Liver (tissue), 3 donors: ENCODE measurements around the gene FGG.

ENCODE experiments used
- GABPA ChIP-seq, 2 donors: IDR thresholded peaks in 1 of 2; conservative IDR thresholded peaks in 1 of 2; 2 replicates each; pipeline ENCODE4 v1.6.1; 2016; ENCODE audit warnings: antibody characterized with exemption in 2 of 2, mild to moderate bottlenecking in 1 of 2, moderate library complexity in 1 of 2
- RAD21 ChIP-seq, 2 donors: IDR thresholded peaks; 2 replicates each; pipeline ENCODE4 v1.6.1; 2016; ENCODE audit warnings: antibody characterized with exemption in 2 of 2, mild to moderate bottlenecking in 2 of 2
- TAF1 ChIP-seq: conservative IDR thresholded peaks from 2 replicates; pipeline ENCODE4 v1.6.1; 2016; ENCODE audit warnings: antibody characterized with exemption, mild to moderate bottlenecking
- YY1 ChIP-seq: IDR thresholded peaks from 2 replicates; pipeline ENCODE4 v1.6.1; 2016; ENCODE audit warnings: antibody characterized with exemption, mild to moderate bottlenecking
- TF ChIP-seq, protein P1 (sequence below): fragments of 150-350 bp; IDR thresholded peaks from 2 replicates; pipeline ENCODE4 v1.5.1; 2017; ENCODE audit warnings: improper control_type of control experiment, low read depth, low read length; ENCODE audit not compliant: missing input control
- TF ChIP-seq, protein P2 (sequence below): IDR thresholded peaks from 2 replicates; pipeline ENCODE4 v1.6.1; 2016; ENCODE audit warnings: antibody characterized with exemption
- TF ChIP-seq, protein P3 (sequence below): IDR thresholded peaks from 2 replicates; pipeline ENCODE4 v1.6.1; 2016; ENCODE audit warnings: antibody characterized with exemption, mild to moderate bottlenecking
- TF ChIP-seq, protein P4 (sequence below): IDR thresholded peaks from 2 replicates; pipeline ENCODE4 v1.6.1; 2016; ENCODE audit warnings: antibody characterized with exemption
- donor health status: healthy.
- donor health status: healthy.

DNA sequence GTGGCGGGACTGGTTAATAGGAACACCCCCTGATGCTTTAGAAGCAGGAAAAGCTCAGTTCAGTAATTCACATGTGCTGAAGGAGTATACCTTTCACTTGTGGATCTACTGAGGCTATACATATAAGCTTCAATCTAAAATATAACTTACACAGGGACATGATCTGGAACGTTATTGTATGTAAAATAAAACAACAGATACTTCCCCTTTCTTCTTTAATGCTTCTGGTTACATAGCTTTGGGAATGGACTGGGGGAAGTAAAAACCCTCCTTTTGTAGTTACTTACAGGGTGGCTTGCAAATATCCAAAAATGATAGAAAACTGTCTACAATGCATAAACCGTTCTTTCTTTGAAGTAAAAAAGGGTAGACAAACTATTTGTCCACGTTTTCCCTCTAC lies 1.9 kb downstream of the FGG start:
- TF ChIP-seq, protein P1, sequence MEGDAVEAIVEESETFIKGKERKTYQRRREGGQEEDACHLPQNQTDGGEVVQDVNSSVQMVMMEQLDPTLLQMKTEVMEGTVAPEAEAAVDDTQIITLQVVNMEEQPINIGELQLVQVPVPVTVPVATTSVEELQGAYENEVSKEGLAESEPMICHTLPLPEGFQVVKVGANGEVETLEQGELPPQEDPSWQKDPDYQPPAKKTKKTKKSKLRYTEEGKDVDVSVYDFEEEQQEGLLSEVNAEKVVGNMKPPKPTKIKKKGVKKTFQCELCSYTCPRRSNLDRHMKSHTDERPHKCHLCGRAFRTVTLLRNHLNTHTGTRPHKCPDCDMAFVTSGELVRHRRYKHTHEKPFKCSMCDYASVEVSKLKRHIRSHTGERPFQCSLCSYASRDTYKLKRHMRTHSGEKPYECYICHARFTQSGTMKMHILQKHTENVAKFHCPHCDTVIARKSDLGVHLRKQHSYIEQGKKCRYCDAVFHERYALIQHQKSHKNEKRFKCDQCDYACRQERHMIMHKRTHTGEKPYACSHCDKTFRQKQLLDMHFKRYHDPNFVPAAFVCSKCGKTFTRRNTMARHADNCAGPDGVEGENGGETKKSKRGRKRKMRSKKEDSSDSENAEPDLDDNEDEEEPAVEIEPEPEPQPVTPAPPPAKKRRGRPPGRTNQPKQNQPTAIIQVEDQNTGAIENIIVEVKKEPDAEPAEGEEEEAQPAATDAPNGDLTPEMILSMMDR: no peak
- TF ChIP-seq TAF1 (no peak), YY1 (no peak), RAD21 (IDR thresholded peaks at IDR 0.05) (no peak), GABPA (IDR thresholded peaks at IDR 0.05 in 1 of 2, conservative IDR thresholded peaks at IDR 0.05 in 1 of 2) (no peak)
- TF ChIP-seq, protein P2, sequence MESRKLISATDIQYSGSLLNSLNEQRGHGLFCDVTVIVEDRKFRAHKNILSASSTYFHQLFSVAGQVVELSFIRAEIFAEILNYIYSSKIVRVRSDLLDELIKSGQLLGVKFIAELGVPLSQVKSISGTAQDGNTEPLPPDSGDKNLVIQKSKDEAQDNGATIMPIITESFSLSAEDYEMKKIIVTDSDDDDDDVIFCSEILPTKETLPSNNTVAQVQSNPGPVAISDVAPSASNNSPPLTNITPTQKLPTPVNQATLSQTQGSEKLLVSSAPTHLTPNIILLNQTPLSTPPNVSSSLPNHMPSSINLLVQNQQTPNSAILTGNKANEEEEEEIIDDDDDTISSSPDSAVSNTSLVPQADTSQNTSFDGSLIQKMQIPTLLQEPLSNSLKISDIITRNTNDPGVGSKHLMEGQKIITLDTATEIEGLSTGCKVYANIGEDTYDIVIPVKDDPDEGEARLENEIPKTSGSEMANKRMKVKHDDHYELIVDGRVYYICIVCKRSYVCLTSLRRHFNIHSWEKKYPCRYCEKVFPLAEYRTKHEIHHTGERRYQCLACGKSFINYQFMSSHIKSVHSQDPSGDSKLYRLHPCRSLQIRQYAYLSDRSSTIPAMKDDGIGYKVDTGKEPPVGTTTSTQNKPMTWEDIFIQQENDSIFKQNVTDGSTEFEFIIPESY: no peak
- TF ChIP-seq, protein P3, sequence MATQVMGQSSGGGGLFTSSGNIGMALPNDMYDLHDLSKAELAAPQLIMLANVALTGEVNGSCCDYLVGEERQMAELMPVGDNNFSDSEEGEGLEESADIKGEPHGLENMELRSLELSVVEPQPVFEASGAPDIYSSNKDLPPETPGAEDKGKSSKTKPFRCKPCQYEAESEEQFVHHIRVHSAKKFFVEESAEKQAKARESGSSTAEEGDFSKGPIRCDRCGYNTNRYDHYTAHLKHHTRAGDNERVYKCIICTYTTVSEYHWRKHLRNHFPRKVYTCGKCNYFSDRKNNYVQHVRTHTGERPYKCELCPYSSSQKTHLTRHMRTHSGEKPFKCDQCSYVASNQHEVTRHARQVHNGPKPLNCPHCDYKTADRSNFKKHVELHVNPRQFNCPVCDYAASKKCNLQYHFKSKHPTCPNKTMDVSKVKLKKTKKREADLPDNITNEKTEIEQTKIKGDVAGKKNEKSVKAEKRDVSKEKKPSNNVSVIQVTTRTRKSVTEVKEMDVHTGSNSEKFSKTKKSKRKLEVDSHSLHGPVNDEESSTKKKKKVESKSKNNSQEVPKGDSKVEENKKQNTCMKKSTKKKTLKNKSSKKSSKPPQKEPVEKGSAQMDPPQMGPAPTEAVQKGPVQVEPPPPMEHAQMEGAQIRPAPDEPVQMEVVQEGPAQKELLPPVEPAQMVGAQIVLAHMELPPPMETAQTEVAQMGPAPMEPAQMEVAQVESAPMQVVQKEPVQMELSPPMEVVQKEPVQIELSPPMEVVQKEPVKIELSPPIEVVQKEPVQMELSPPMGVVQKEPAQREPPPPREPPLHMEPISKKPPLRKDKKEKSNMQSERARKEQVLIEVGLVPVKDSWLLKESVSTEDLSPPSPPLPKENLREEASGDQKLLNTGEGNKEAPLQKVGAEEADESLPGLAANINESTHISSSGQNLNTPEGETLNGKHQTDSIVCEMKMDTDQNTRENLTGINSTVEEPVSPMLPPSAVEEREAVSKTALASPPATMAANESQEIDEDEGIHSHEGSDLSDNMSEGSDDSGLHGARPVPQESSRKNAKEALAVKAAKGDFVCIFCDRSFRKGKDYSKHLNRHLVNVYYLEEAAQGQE: no peak
- TF ChIP-seq, protein P4, sequence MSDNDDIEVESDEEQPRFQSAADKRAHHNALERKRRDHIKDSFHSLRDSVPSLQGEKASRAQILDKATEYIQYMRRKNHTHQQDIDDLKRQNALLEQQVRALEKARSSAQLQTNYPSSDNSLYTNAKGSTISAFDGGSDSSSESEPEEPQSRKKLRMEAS: no peak
